ENCODE data around the gene NEDD4L.

NEDD4L gene

DNA sequence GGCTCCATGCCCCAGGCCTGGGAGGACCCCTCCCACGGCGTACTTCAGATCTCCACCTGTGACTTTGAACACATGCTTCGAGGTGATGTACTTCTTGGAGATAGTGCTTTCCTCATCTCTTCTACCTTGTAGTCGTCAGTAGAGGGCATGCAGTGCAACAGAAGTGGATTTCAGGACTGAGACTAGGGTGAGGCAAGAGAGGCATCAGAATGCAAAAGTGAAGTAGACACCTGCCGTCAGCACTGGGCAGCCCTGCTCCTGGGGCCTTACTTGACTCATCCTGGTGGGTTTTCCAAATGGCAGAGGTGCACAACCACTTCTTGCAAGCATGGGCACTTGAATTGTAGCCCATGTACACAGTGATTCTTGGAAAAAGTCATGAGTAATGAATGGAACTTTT lies 258.8 kb downstream of the NEDD4L start:
- in situ Hi-C loops (cut with HindIII; ENCODE audit: low sequenced_read_pairs) = no loop called here

GRCh38 chr18:58303363-58303762 lies 259.3 kb downstream of the NEDD4L start:
- in situ Hi-C loops (cut with HindIII; ENCODE audit: low sequenced_read_pairs) = no loop called here

DNA sequence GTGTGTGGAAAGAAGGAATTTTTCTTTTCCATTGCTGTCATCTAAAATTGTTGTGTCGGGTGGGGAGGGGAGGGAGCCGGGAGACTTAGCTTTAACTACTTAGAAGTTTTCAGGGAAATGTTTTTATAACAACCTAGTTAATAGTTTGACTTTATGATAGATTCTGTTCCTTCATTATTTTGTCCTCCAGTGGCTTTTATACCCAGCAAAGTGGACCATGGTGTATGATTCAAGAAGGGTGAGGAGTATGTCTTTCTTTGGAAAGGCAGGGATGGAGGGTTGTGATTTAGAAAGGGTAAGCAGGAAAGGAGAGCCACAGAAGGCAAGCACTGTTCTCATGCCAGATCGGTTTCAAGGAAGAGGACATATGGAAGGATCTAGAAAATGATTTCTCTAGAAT lies 261.8 kb downstream of the NEDD4L start:
- in situ Hi-C loops (cut with HindIII; ENCODE audit: low sequenced_read_pairs) = no loop called here

DNA sequence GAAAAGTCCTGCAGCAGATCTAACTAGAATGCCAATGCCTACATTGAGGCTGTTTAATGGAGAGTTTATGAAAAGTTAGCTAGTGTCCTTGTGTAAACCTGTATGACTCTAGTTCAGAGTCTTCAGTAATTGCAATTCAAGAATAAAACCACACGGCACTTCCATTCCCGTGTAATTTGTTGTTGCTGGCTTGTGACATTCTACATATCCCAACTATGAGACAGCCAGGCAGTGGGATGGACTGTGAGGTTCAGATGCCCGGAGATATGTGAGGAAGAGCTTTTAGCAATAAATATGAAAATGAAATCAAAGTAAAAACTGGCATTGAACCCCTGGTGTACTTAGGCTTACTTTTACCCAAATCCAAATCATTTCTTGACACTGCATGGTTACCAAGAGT lies 263.4 kb downstream of the NEDD4L start:
- in situ Hi-C loops (cut with HindIII; ENCODE audit: low sequenced_read_pairs) = no loop called here

GRCh38 chr18:58308463-58308862 lies 264.4 kb downstream of the NEDD4L start:
- in situ Hi-C loops (cut with HindIII; ENCODE audit: low sequenced_read_pairs) = no loop called here

DNA sequence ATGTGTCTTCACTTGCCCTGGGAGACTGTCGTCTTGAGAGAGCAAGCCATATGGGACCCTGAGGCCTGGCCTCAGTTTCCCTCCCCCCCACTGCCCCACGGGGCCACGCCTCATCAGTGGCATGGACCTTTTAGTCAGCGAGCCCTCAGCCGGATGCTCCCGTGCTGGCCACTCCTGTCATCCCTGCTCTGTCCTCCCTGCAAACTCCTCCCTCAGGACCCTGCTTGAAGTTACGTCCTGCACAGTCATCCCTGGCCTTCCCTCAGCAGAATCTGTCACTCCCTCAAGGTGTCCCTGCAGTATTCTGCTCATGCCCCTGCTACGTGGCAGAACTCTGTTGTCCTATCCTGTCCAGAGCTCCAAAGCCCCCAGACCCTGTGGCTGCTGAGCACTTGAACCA lies 265.1 kb downstream of the NEDD4L start:
- in situ Hi-C loops (cut with HindIII; ENCODE audit: low sequenced_read_pairs) = no loop called here

GRCh38 chr18:58309610-58310239 lies 265.7 kb downstream of the NEDD4L start:
- in situ Hi-C loops (cut with HindIII; ENCODE audit: low sequenced_read_pairs) = no loop called here

GRCh38 chr18:58310517-58310916 lies 266.5 kb downstream of the NEDD4L start:
- in situ Hi-C loops (cut with HindIII; ENCODE audit: low sequenced_read_pairs) = no loop called here

- in situ Hi-C loops (cut with HindIII; ENCODE audit: low sequenced_read_pairs) = no loop called here
Observed at GRCh38 chr18:58311390-58311789, 267.4 kb downstream of the NEDD4L start.

DNA sequence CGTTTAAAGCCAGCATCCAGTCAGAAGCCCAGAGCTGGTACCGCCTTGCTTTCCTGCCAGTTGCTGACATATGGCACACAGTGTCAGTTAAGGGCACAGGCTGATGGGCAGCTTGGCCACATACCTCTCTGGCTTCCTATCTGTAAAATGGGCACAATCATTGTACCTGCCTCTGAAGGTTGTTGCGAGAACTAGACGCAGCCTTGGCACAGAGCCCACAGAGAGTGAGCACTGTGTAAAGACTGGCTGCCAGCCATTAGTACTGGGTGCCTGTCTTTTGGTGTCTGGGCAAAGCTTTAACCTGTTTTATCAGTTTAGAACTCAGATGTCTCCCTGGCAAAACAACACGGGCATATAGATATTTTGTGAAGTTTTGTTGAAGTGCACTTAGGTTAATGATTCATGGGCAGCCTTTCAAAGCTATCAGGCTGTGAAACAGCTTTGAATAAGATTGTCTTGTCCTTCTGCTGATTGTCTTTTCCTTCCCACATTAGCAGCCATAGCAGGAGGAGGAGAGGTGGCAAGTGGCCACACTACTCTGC lies 269.5 kb downstream of the NEDD4L start:
- in situ Hi-C loops (cut with HindIII; ENCODE audit: low sequenced_read_pairs) = no loop called here

DNA sequence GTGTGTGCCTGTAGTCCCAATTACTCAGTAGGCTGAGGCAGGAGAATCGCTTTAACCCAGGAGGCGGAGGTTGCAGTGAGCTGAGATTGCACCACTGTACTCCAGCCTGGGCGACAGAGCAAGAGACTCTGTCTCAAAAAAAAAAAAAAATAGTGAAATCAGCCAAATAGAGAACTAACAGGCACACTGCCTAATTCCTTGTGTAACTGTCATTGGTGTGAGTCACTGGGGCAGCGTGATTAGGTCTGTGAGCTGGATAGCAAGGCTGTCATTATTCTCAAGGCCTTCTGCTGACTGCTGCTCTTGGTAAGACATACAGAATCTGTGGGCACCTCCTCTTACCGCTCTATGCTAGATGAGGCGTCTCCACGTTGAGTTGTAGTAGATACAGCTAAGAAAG lies 270.3 kb downstream of the NEDD4L start:
- in situ Hi-C loops (cut with HindIII; ENCODE audit: low sequenced_read_pairs) = no loop called here

GRCh38 chr18:58315041-58315440 lies 271.0 kb downstream of the NEDD4L start:
- in situ Hi-C loops (cut with HindIII; ENCODE audit: low sequenced_read_pairs) = loop anchor here (5.0 kb wide), 1 partner anchor 48 kb away; no protein-coding TSS in a partner anchor

- in situ Hi-C loops (cut with HindIII; ENCODE audit: low sequenced_read_pairs) = loop anchor here (5.0 kb wide), 1 partner anchor 48 kb away; no protein-coding TSS in a partner anchor
Observed at GRCh38 chr18:58315739-58316215, 271.8 kb downstream of the NEDD4L start.

- in situ Hi-C loops (cut with HindIII; ENCODE audit: low sequenced_read_pairs) = loop anchor here (5.0 kb wide), 1 partner anchor 49 kb away; no protein-coding TSS in a partner anchor
Observed at GRCh38 chr18:58316396-58317342, 272.6 kb downstream of the NEDD4L start.

DNA sequence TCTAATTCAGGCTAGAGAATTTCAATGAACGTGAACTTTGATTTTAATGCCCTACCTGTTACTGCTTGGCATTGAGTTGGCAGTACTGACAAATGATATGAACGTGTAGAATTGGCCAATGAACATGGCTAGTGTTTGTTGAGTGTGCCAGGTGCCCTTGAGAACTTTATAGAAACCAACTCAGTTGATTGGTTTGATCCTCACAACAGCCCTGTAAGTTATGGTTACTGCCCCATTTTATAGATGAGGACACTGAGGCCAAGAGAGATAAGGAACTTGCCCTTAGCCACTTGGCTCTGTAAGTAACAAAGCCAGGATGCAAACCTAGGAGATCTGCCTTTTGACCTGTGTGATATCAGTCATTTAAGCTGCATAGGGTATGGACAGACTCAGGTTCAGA lies 275.7 kb downstream of the NEDD4L start:
- in situ Hi-C loops (cut with HindIII; ENCODE audit: low sequenced_read_pairs) = loop anchor here (5.0 kb wide), 1 partner anchor 52 kb away; no protein-coding TSS in a partner anchor

DNA sequence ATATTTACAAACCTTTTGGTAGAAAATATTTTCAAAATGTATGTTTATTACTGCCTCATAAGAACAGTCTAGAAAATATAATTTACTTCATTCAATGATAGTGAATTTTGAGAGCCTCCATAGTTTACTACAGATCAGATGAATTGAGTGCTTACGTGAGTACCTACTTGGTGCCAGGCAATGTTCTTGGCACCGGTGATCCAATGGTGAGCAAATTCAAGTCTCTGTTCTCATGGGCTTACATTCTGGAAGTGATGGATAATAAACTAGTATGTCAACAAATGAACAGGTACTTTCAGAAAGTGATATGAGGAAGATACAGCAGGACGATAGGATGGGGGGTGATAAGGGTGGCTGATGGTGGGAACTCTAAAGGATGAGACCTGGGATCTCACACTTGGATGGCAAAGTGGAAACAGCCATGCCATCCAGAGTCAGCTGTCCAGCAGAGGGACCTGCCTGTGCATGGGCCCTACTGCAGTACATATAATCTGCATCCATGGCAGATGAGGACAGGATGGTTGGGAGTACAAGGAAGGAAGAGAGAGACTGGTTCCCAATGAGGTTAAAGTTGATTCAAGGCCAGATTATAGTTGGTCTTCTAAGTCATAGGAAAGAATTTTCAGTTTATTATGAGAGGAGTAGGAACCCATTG lies 277.0 kb downstream of the NEDD4L start:
- in situ Hi-C loops (cut with HindIII; ENCODE audit: low sequenced_read_pairs) = no loop called here

GRCh38 chr18:58321986-58322385 lies 278.0 kb downstream of the NEDD4L start:
- in situ Hi-C loops (cut with HindIII; ENCODE audit: low sequenced_read_pairs) = no loop called here

DNA sequence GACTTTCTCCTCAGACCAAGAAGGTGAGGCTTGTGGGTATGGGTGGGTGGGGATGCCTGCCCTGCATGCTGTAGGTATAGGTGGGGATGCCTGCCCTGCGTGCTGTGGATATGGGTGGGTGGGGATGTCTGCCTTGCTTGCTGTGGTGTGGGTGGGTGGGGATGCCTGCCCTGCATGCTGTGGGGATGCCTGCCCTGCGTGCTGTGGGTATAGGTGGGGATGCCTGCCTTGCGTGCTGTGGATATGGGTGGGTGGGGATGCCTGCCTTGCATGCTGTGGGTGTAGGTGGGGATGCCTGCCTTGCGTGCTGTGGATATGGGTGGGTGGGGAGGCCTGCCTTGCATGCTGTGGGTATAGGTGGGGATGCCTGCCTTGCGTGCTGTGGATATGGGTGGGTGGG lies 278.4 kb downstream of the NEDD4L start:
- in situ Hi-C loops (cut with HindIII; ENCODE audit: low sequenced_read_pairs) = no loop called here

GRCh38 chr18:58323866-58324762 lies 280.1 kb downstream of the NEDD4L start:
- in situ Hi-C loops (cut with HindIII; ENCODE audit: low sequenced_read_pairs) = no loop called here
